HEK293T (cell line): ENCODE results near the gene NOL3.

Experiments
- ARNT ChIP-seq: fragments of 450-650 bp; IDR thresholded peaks from 2 replicates; pipeline ENCODE4 v1.6.1; 2017; ENCODE audit warnings: mild to moderate bottlenecking
- BHLHE40 ChIP-seq: fragments of 450-650 bp; IDR thresholded peaks from 2 replicates; pipeline ENCODE4 v1.6.1; 2016; ENCODE audit warnings: mild to moderate bottlenecking, moderate library complexity, borderline replicate concordance
- CTBP1 ChIP-seq: fragments of 450-650 bp; IDR thresholded peaks from 2 replicates; pipeline ENCODE4 v1.6.1; 2016; ENCODE audit warnings: borderline replicate concordance
- ELF4 ChIP-seq: fragments of 450-650 bp; IDR thresholded peaks from 2 replicates; pipeline ENCODE4 v1.6.1; 2017; ENCODE audit warnings: antibody characterized with exemption
- FOXA1 ChIP-seq: fragments of 450-650 bp; IDR thresholded peaks from 2 replicates; pipeline ENCODE4 v1.6.1; 2016; ENCODE audit warnings: mild to moderate bottlenecking
- FOXK2 ChIP-seq: fragments of 450-650 bp; IDR thresholded peaks from 2 replicates; pipeline ENCODE4 v1.6.1; 2016; ENCODE audit warnings: mild to moderate bottlenecking
- FOXM1 ChIP-seq: fragments of 450-650 bp; IDR thresholded peaks from 2 replicates; pipeline ENCODE4 v1.6.1; 2017; ENCODE audit warnings: mild to moderate bottlenecking, borderline replicate concordance
- HDGF ChIP-seq: fragments of 450-650 bp; IDR thresholded peaks from 2 replicates; pipeline ENCODE4 v1.6.1; 2017; ENCODE audit warnings: antibody characterized with exemption, borderline replicate concordance
- NFRKB ChIP-seq: fragments of 450-650 bp; IDR thresholded peaks from 2 replicates; pipeline ENCODE4 v1.6.1; 2016; ENCODE audit warnings: mild to moderate bottlenecking, moderate library complexity
- SP1 ChIP-seq: fragments of 450-650 bp; IDR thresholded peaks from 2 replicates; pipeline ENCODE4 v1.6.1; 2017
- TARDBP ChIP-seq: fragments of 450-650 bp; IDR thresholded peaks from 2 replicates; pipeline ENCODE4 v1.6.1; 2016
- ZNF384 ChIP-seq: fragments of 450-650 bp; IDR thresholded peaks from 2 replicates; pipeline ENCODE4 v1.6.1; 2016
- TF ChIP-seq, protein P1 (sequence below): fragments of 450-650 bp; IDR thresholded peaks from 2 replicates; pipeline ENCODE4 v1.6.1; 2016

GRCh38 chr16:67215706-67216105 lies 45.4 kb downstream of the NOL3 start:
- no peak for TF ChIP-seq SP1
- TF ChIP-seq FOXA1: no peak
- TF ChIP-seq ELF4: no peak
- TF ChIP-seq, protein P1, sequence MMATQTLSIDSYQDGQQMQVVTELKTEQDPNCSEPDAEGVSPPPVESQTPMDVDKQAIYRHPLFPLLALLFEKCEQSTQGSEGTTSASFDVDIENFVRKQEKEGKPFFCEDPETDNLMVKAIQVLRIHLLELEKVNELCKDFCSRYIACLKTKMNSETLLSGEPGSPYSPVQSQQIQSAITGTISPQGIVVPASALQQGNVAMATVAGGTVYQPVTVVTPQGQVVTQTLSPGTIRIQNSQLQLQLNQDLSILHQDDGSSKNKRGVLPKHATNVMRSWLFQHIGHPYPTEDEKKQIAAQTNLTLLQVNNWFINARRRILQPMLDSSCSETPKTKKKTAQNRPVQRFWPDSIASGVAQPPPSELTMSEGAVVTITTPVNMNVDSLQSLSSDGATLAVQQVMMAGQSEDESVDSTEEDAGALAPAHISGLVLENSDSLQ: no peak
- no peak for TF ChIP-seq TARDBP
- no peak for TF ChIP-seq HDGF
- no peak for TF ChIP-seq ARNT
- no peak for TF ChIP-seq NFRKB
- no peak for TF ChIP-seq BHLHE40
- no peak for TF ChIP-seq ZNF384
- no peak for TF ChIP-seq FOXM1
- no peak for TF ChIP-seq FOXK2
- TF ChIP-seq CTBP1: no peak
